HepG2 (cell line): ENCODE results near the gene MOK. TPM values are rescaled to one million over a fixed set of nuclear protein-coding genes. Genes with fewer than 3 reads are reported as not detected.

Experiments used
- ATM ChIP-seq: fragments of 450-650 bp; IDR thresholded peaks from 2 replicates; pipeline ENCODE4 v1.7.1; 2017; ENCODE audit warnings: mild to moderate bottlenecking, borderline replicate concordance
- ATRX ChIP-seq: sonication (generic); formaldehyde crosslinking; IDR thresholded peaks from 2 replicates; pipeline ENCODE4 v1.4.0; 2020; ENCODE audit warnings: missing genetic modification reagents, borderline replicate concordance
- HDAC2 ChIP-seq: sonication (generic); formaldehyde crosslinking; IDR thresholded peaks from 2 replicates; pipeline ENCODE4 v1.4.0; 2020; ENCODE audit warnings: missing genetic modification reagents
- MIER3 ChIP-seq: IDR thresholded peaks from 2 replicates; pipeline ENCODE4 v1.6.1; 2016; ENCODE audit warnings: missing compliant biosample characterization, borderline replicate concordance
- MXD3 ChIP-seq: IDR thresholded peaks from 2 replicates; pipeline ENCODE4 v1.6.1; 2016; ENCODE audit warnings: mild to moderate bottlenecking, missing biosample characterization, missing genetic modification reagents
- MYPOP ChIP-seq: sonication (generic); formaldehyde crosslinking; IDR thresholded peaks from 2 replicates; pipeline ENCODE4 v1.8.1; 2023; ENCODE audit warnings: mild to moderate bottlenecking, moderate library complexity, missing genetic modification reagents
- ZBTB40 ChIP-seq, 2 experiments: fragments of 450-650 bp in 1 of 2; sonication (generic) in 1 of 2; formaldehyde crosslinking in 1 of 2; IDR thresholded peaks; 2 replicates each; pipeline versions ENCODE4 v1.6.1 to v1.8.0; 2016 to 2022; ENCODE audit warnings: antibody characterized with exemption in 1 of 2, mild to moderate bottlenecking in 1 of 2, missing genetic modification reagents in 1 of 2
- ZNF225 ChIP-seq: sonication (generic); formaldehyde crosslinking; IDR thresholded peaks from 2 replicates; pipeline ENCODE4 v1.4.0; 2020; ENCODE audit warnings: mild to moderate bottlenecking, missing genetic modification reagents
- ZNF296 ChIP-seq: sonication (generic); formaldehyde crosslinking; conservative IDR thresholded peaks from 2 replicates; pipeline ENCODE4 v1.5.0; 2020; ENCODE audit warnings: mild to moderate bottlenecking, missing genetic modification reagents
- ZNF546 ChIP-seq: sonication (generic); formaldehyde crosslinking; conservative IDR thresholded peaks from 2 replicates; pipeline ENCODE4 v1.8.1; 2023; ENCODE audit warnings: mild to moderate bottlenecking, missing genetic modification reagents
- ZNF609 ChIP-seq: sonication (generic); formaldehyde crosslinking; IDR thresholded peaks from 2 replicates; pipeline ENCODE4 v1.4.0; 2020; ENCODE audit warnings: mild to moderate bottlenecking, missing genetic modification reagents, borderline replicate concordance
- ZNF615 ChIP-seq: sonication (generic); formaldehyde crosslinking; IDR thresholded peaks from 2 replicates; pipeline ENCODE4 v1.5.0; 2020; ENCODE audit warnings: mild to moderate bottlenecking, missing genetic modification reagents, borderline replicate concordance
- polyA plus RNA-seq, 8 experiments: library from polyadenylated mRNA; depleted of rRNA in 3 of 8; stranded (reverse) in 7 of 8; unstranded in 1 of 8; fragments of >200 nt; fragmentation: Illumina TruSeq in 4 of 8; extraction: Trizol in 4 of 8; gene quantifications; 2 replicates each; pipeline versions ENCODE4 v1.2.1 to v1.2.3, GENCODE V29; 2011 to 2016; ENCODE audit warnings: low read depth in 4 of 8, missing spikeins in 1 of 8, mixed read lengths in 1 of 8; ENCODE audit not compliant: insufficient read depth in 1 of 8
- total RNA-seq, 5 experiments: library from RNA; depleted of rRNA; stranded (reverse); fragments of >200 nt; fragmentation: Illumina TruSeq; extraction: Trizol; gene quantifications; 2 replicates each; pipeline ENCODE4 v1.2.3, GENCODE V29; 2016; ENCODE audit warnings: low read depth in 1 of 5

MOK gene
- total and polyA plus RNA-seq, 2 of the 13 experiments (the other 11 are each of a cell fraction or from before 2014, with no cell fraction given) = 15.3 to 16.9 TPM

GRCh38 chr14:102314242-102315011 lies 9.5 kb upstream of the MOK start (continued):
- TF ChIP-seq ZBTB40 (IDR thresholded peaks at IDR 0.05) = no peak
- TF ChIP-seq ZBTB40 (CRISPR knock-in tag; IDR thresholded peaks at IDR 0.05) = 0 out of 2 replicates have a peak, but pooled peaks have one; percentile 34
- peak; percentile 83 for TF ChIP-seq HDAC2 (CRISPR knock-in tag)
- 0 out of 2 replicates have a peak, but pooled peaks have one; percentile 17 for TF ChIP-seq ZNF546 (CRISPR knock-in tag)
- TF ChIP-seq ATM = no peak
- no peak for TF ChIP-seq ZNF225
- peak; percentile 60; the same call in 1 of the 2 replicates for TF ChIP-seq ZNF609 (CRISPR knock-in tag)
- no peak for TF ChIP-seq ATRX
- TF ChIP-seq ZNF296 (CRISPR knock-in tag) = no peak
- TF ChIP-seq MYPOP (CRISPR knock-in tag) = peak; percentile 82
- peak; percentile 56; the same call in 1 of the 2 replicates for TF ChIP-seq MXD3 (CRISPR knock-in tag)
- no peak for TF ChIP-seq MIER3
- TF ChIP-seq ZNF615 (CRISPR knock-in tag) = no peak
